Thyroid gland (tissue), 4 donors: ENCODE measurements around the gene NQO2. TPM values are rescaled to one million over a fixed set of nuclear protein-coding genes. Genes with fewer than 3 reads are reported as not detected.

Experiments
- DNase-seq, 2 donors: peaks; one replicate each; pipeline ENCODE4 v3.0.0-alpha.2; 2019
- H3K27ac ChIP-seq, 3 donors: fragments of 200-600 bp; sonication (generic); 1 replicate in 2 of 3; 2 replicates in 1 of 3; pipeline ENCODE4 v1.5.1; 2016 to 2019; ENCODE audit warnings: mild to moderate bottlenecking in 1 of 3, moderate library complexity in 1 of 3
- H3K27me3 ChIP-seq: fragments of 200-600 bp; sonication (generic); one replicate; pipeline ENCODE4 v1.5.1; 2019
- H3K36me3 ChIP-seq, 2 donors: fragments of 200-600 bp; sonication (generic); one replicate each; pipeline ENCODE4 v1.5.1; 2016 to 2019
- H3K4me1 ChIP-seq, 2 donors: fragments of 200-600 bp; sonication (generic); one replicate each; pipeline ENCODE4 v1.5.1; 2017 to 2019
- H3K4me3 ChIP-seq, 3 donors: fragments of 200-600 bp; sonication (generic); replicated peaks in 1 of 3; 1 replicate in 2 of 3; 2 replicates in 1 of 3; pipeline ENCODE4 v1.5.1; 2016; ENCODE audit warnings: mild to moderate bottlenecking in 1 of 3
- H3K9me3 ChIP-seq: fragments of 200-600 bp; sonication (generic); one replicate; pipeline ENCODE4 v1.5.1; 2017
- POLR2A ChIP-seq, 2 donors: fragments of 450-650 bp; IDR thresholded peaks; one replicate each; pipeline ENCODE4 v1.6.1; 2017; ENCODE audit warnings: antibody characterized with exemption in 2 of 2, mild to moderate bottlenecking in 2 of 2, moderate library complexity in 1 of 2
- WGBS, 2 donors: methylation state at CpG; one replicate each; pipeline ENCODE4 v1.1.5; 2017; 5-methylcytosine and 5-hydroxymethylcytosine counted together
- intact Hi-C: fragments of 100-400 bp; cut with DNase I; formaldehyde crosslinking; loops from one replicate; pipeline ENCODE4 v1.15.1; 2023
- total RNA-seq, 4 donors: library from RNA; depleted of rRNA; stranded (reverse); fragments of >200 nt; gene quantifications; one replicate each; pipeline ENCODE4 v1.2.3, GENCODE V29; 2016
- TF ChIP-seq, protein P1 (sequence below), 6 experiments: fragments of 200-600 bp in 3 of 6; fragments of 450-650 bp in 3 of 6; sonication (generic) in 3 of 6; IDR thresholded peaks; one replicate each; pipeline ENCODE4 v1.5.1; 2016 to 2019; ENCODE audit warnings: antibody characterized with exemption in 6 of 6, mild to moderate bottlenecking in 2 of 6, inconsistent platforms in 1 of 6, moderate library complexity in 1 of 6

Gene NQO2
- total RNA-seq, 4 donors from 2014 or later = 20.7 to 43.0 (median 36.3) TPM

GRCh38 chr6:2990248-2990931 is 9.3 kb upstream of the NQO2 start:
- peak overlapping the region in 2 of 3 donors; percentile 67 to 70 for H3K4me3 ChIP-seq
- no peaks in the 10 kb centered on the region for H3K36me3 ChIP-seq
- peaks cover 6 to 9% of the 10 kb centered on the region in 2 donors for H3K4me1 ChIP-seq
- intact Hi-C loops = no loop called here
- peak; percentile 48 to 49 for DNase-seq
- H3K9me3 ChIP-seq = no peaks in the 10 kb centered on the region
- no peaks in the 10 kb centered on the region for H3K27me3 ChIP-seq
- TF ChIP-seq, protein P1, sequence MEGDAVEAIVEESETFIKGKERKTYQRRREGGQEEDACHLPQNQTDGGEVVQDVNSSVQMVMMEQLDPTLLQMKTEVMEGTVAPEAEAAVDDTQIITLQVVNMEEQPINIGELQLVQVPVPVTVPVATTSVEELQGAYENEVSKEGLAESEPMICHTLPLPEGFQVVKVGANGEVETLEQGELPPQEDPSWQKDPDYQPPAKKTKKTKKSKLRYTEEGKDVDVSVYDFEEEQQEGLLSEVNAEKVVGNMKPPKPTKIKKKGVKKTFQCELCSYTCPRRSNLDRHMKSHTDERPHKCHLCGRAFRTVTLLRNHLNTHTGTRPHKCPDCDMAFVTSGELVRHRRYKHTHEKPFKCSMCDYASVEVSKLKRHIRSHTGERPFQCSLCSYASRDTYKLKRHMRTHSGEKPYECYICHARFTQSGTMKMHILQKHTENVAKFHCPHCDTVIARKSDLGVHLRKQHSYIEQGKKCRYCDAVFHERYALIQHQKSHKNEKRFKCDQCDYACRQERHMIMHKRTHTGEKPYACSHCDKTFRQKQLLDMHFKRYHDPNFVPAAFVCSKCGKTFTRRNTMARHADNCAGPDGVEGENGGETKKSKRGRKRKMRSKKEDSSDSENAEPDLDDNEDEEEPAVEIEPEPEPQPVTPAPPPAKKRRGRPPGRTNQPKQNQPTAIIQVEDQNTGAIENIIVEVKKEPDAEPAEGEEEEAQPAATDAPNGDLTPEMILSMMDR (IDR thresholded peaks at IDR 0.05) = no peak
- peak in 1 of 2 donors; percentile 51 for TF ChIP-seq POLR2A (IDR thresholded peaks at IDR 0.05)
- WGBS, 2 donors = 9 to 10% methylated on average over 19 of the region's 19 CpGs
- peak overlapping the region; percentile 94 to 98 (median 98) for H3K27ac ChIP-seq

DNA sequence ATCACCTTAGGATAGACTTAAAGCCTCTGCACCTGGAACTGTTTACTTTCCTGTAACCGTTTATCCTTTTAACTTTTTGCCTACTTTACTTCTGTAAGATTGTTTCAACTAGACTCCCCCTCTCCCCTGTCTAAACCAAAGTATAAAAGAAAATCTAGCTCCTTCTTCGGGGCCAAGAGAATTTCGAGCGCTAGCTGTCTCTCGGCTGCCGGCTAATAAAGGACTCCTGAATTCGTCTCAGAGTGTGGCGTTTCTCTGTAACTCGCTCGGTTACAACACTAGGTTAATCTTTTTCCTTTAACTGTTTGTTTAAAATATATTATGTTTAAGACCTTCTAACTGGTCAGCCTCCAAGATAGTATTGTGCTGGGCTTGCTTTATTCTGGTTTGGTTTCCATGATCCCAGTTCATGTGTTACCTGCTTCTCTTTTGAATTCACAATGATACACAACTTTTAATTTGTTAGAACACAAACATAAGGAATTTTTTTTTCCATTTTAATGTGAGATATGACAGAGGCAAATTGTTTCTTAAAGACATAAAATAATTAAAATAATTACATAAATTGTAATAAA is 8.7 kb upstream of the NQO2 start:
- Histone ChIP-seq H3K4me1 (peaks cover 6 to 9% of the 10 kb centered on the region in 2 donors), H3K27ac (peak overlapping the region; percentile 94 to 98 (median 98)), H3K4me3 (peak overlapping the region in 2 of 3 donors; percentile 67 to 70), H3K9me3 (no peaks in the 10 kb centered on the region), H3K27me3 (no peaks in the 10 kb centered on the region), H3K36me3 (no peaks in the 10 kb centered on the region)
- 12% methylated on average over 10 of the region's 10 CpGs for WGBS, 2 donors
- peak in 1 of 2 donors; percentile 9 for DNase-seq
- intact Hi-C loops = no loop called here
- TF ChIP-seq, protein P1 (IDR thresholded peaks at IDR 0.05) = no peak
- TF ChIP-seq POLR2A (IDR thresholded peaks at IDR 0.05) = no peak

GRCh38 chr6:2992330-2992979 is 7.2 kb upstream of the NQO2 start:
- Histone ChIP-seq H3K9me3 (no peaks in the 10 kb centered on the region), H3K4me1 (peaks cover 6 to 9% of the 10 kb centered on the region in 2 donors), H3K4me3 (no peak overlapping the region), H3K27me3 (no peaks in the 10 kb centered on the region), H3K36me3 (no peaks in the 10 kb centered on the region), H3K27ac (no peak overlapping the region)
- no peak for DNase-seq
- TF ChIP-seq, protein P1 (IDR thresholded peaks at IDR 0.05) = no peak
- TF ChIP-seq POLR2A (IDR thresholded peaks at IDR 0.05) = no peak
- WGBS, 2 donors = 96 to 98% methylated on average over 6 of the region's 6 CpGs
- intact Hi-C loops = no loop called here

DNA sequence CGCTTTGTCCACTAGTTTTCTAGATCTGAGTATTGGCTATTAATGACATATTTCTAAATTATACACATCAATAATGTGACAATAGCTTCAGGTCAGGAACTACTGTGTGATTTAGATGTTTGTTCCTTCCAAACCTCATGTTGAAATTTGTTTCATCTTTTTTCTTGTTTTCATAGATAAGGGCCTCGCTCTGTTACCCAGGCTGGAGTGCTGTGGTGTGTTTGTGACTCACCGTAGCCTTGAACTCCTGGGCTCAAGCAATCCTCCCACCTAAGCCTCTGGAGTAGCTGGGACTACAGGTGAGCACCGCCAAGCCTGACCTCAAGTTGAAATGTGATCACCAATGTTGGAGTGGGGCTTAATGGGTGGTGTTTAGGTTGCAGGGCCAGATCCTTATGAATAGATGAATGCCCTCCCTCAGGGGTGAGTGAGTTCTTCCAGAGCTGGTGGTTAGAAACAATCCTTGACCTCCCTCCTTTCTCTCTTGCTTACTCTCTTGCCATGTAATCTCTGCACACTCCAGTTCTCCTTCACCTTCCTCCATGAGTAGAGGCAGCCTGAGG is 5.9 kb upstream of the NQO2 start:
- WGBS, 2 donors = 88 to 92% methylated on average over 4 of the region's 4 CpGs
- Histone ChIP-seq H3K36me3 (no peaks in the 10 kb centered on the region), H3K9me3 (no peaks in the 10 kb centered on the region), H3K27me3 (no peaks in the 10 kb centered on the region), H3K4me1 (peaks cover 4 to 5% of the 10 kb centered on the region in 2 donors), H3K4me3 (no peak overlapping the region), H3K27ac (no peak overlapping the region)
- DNase-seq = no peak
- intact Hi-C loops = no loop called here
- no peak for TF ChIP-seq POLR2A (IDR thresholded peaks at IDR 0.05)
- TF ChIP-seq, protein P1 (IDR thresholded peaks at IDR 0.05) = no peak
